EL (cell line): ENCODE measurements around the gene RAE1.
A peak's percentile ranks its signal among the peaks of the same experiment; 100 is the strongest.

Experiments used
- DNase-seq: peaks from one replicate; pipeline ENCODE4 v3.0.0-alpha.2; 2016

Gene RAE1

GRCh38 chr20:57390604-57391438 is 39.8 kb downstream of the RAE1 start, which contains the start of gene RBM38:
Gene RBM38 (plus strand): TSS chr20:57391396. CDS start chr20:57391582, 186 bp downstream.
- DNase-seq, result peak; percentile 70

- no peak for DNase-seq
Observed at GRCh38 chr20:57391439-57392301, 40.6 kb downstream of the RAE1 start.

- DNase-seq, result no peak
Observed at GRCh38 chr20:57392512-57393271, 41.6 kb downstream of the RAE1 start.

GRCh38 chr20:57393321-57394120 is 42.5 kb downstream of the RAE1 start:
- no peak for DNase-seq

GRCh38 chr20:57394121-57395082 is 43.3 kb downstream of the RAE1 start:
- DNase-seq, result no peak

- no peak for DNase-seq
Observed at GRCh38 chr20:57395111-57395966, 44.3 kb downstream of the RAE1 start.

- DNase-seq, result no peak
Observed at GRCh38 chr20:57396212-57396983, 45.3 kb downstream of the RAE1 start.

GRCh38 chr20:57396984-57397692 is 46.1 kb downstream of the RAE1 start:
- DNase-seq, result no peak

GRCh38 chr20:57397693-57398108 is 46.6 kb downstream of the RAE1 start:
- no peak for DNase-seq

GRCh38 chr20:57398231-57398821 is 47.3 kb downstream of the RAE1 start:
- no peak for DNase-seq

GRCh38 chr20:57398901-57399535 is 48.0 kb downstream of the RAE1 start:
- DNase-seq, result no peak

GRCh38 chr20:57399587-57400155 is 48.6 kb downstream of the RAE1 start:
- peak; percentile 41 for DNase-seq

GRCh38 chr20:57400231-57400701 is 49.2 kb downstream of the RAE1 start:
- no peak for DNase-seq

- DNase-seq, result no peak
Observed at GRCh38 chr20:57400821-57401564, 49.9 kb downstream of the RAE1 start.

GRCh38 chr20:57401565-57401918 is 50.5 kb downstream of the RAE1 start:
- no peak for DNase-seq
